Activated CD4-positive, alpha-beta T cell treated with anti-CD3 and anti-CD28 coated beads, Interleukin-2, amount 50 U/mL, for 4 hours (primary cell): ENCODE data around the gene SLC30A1.
"Not testable (repeated sequence)": the region's sequence is repeated elsewhere in the genome, so short reads cannot be mapped to it uniquely, and the experiment has no call there.

Experiments used
- DNase-seq, 2 experiments: peaks; one replicate each; pipeline ENCODE4 v3.0.0-alpha.2; 2020

Gene SLC30A1

GRCh38 chr1:211580303-211580687 is 1.3 kb upstream of the SLC30A1 start:
- no peak for DNase-seq

- no peak for DNase-seq
Observed at GRCh38 chr1:211579440-211580302, 710 bp upstream of the SLC30A1 start.

GRCh38 chr1:211577819-211578639 is 932 bp downstream of the SLC30A1 start:
- peak; percentile 59 to 60 for DNase-seq

GRCh38 chr1:211577277-211577818 is 1.6 kb downstream of the SLC30A1 start:
- no peak for DNase-seq

GRCh38 chr1:211576717-211577116 is 2.2 kb downstream of the SLC30A1 start:
- DNase-seq, result no peak

- DNase-seq, result no peak
Observed at GRCh38 chr1:211574705-211575104, 4.3 kb downstream of the SLC30A1 start.

GRCh38 chr1:211571998-211572397 is 7.0 kb downstream of the SLC30A1 start:
- no peak for DNase-seq

GRCh38 chr1:211570378-211570777 is 8.6 kb downstream of the SLC30A1 start:
- not testable (repeated sequence) for DNase-seq

GRCh38 chr1:211566431-211567025 is 12.4 kb downstream of the SLC30A1 start:
- DNase-seq, result no peak

GRCh38 chr1:211564084-211564483 is 14.9 kb downstream of the SLC30A1 start:
- DNase-seq, result no peak

GRCh38 chr1:211559222-211560010 is 19.5 kb downstream of the SLC30A1 start:
- DNase-seq, result no peak

GRCh38 chr1:211557894-211558625 is 20.9 kb downstream of the SLC30A1 start:
- no peak for DNase-seq

GRCh38 chr1:211553549-211553948 is 25.4 kb downstream of the SLC30A1 start:
- DNase-seq, result no peak

GRCh38 chr1:211551638-211552460 is 27.1 kb downstream of the SLC30A1 start:
- no peak for DNase-seq

- DNase-seq, result no peak
Observed at GRCh38 chr1:211549092-211549711, 29.8 kb downstream of the SLC30A1 start.

- no peak for DNase-seq
Observed at GRCh38 chr1:211548321-211549091, 30.5 kb downstream of the SLC30A1 start.

- no peak for DNase-seq
Observed at GRCh38 chr1:211547710-211548109, 31.3 kb downstream of the SLC30A1 start.

- DNase-seq, result no peak
Observed at GRCh38 chr1:211546543-211546942, 32.4 kb downstream of the SLC30A1 start.

GRCh38 chr1:211543025-211543424 is 35.9 kb downstream of the SLC30A1 start:
- no peak for DNase-seq
